NCI-H187 treated with DMSO at 0.1 percent for 48 hours (cell line): ENCODE results near the gene BEND5.

Source experiments
- DNase-seq: peaks from one replicate; lab custom pipeline; 2025; lab: John Stamatoyannopoulos, UW

Gene BEND5

GRCh38 chr1:48761986-48762385 is 14.7 kb downstream of the BEND5 start:
- no peak for DNase-seq

GRCh38 chr1:48761411-48761810 is 15.3 kb downstream of the BEND5 start:
- DNase-seq = no peak

- no peak for DNase-seq
Observed at GRCh38 chr1:48760857-48761256, 15.8 kb downstream of the BEND5 start.

GRCh38 chr1:48758976-48759375 is 17.7 kb downstream of the BEND5 start:
- no peak for DNase-seq

- DNase-seq = no peak
Observed at GRCh38 chr1:48757363-48757762, 19.3 kb downstream of the BEND5 start.

- no peak for DNase-seq
Observed at GRCh38 chr1:48756683-48757316, 19.9 kb downstream of the BEND5 start.

GRCh38 chr1:48753293-48753692 is 23.4 kb downstream of the BEND5 start:
- no peak for DNase-seq

- DNase-seq = no peak
Observed at GRCh38 chr1:48750109-48750508, 26.6 kb downstream of the BEND5 start.

- no peak for DNase-seq
Observed at GRCh38 chr1:48749068-48749467, 27.6 kb downstream of the BEND5 start.

- no peak for DNase-seq
Observed at GRCh38 chr1:48746906-48747305, 29.8 kb downstream of the BEND5 start.

- DNase-seq = no peak
Observed at GRCh38 chr1:48744032-48744431, 32.7 kb downstream of the BEND5 start.

- DNase-seq = no peak
Observed at GRCh38 chr1:48743480-48743879, 33.2 kb downstream of the BEND5 start.

- DNase-seq = no peak
Observed at GRCh38 chr1:48741380-48741779, 35.3 kb downstream of the BEND5 start.

GRCh38 chr1:48740621-48741020 is 36.1 kb downstream of the BEND5 start:
- no peak for DNase-seq

- no peak for DNase-seq
Observed at GRCh38 chr1:48739091-48739490, 37.6 kb downstream of the BEND5 start.

- DNase-seq = no peak
Observed at GRCh38 chr1:48738356-48738755, 38.3 kb downstream of the BEND5 start.

- DNase-seq = no peak
Observed at GRCh38 chr1:48735796-48736195, 40.9 kb downstream of the BEND5 start.

GRCh38 chr1:48730164-48730910 is 46.4 kb downstream of the BEND5 start:
- DNase-seq = no peak

- no peak for DNase-seq
Observed at GRCh38 chr1:48728584-48728983, 48.1 kb downstream of the BEND5 start.

- DNase-seq = no peak
Observed at GRCh38 chr1:48726557-48727215, 50.0 kb downstream of the BEND5 start.

- DNase-seq = no peak
Observed at GRCh38 chr1:48726139-48726538, 50.6 kb downstream of the BEND5 start.

GRCh38 chr1:48725341-48726046 is 51.2 kb downstream of the BEND5 start:
- DNase-seq = no peak

GRCh38 chr1:48720929-48721328 is 55.8 kb downstream of the BEND5 start:
- no peak for DNase-seq
